A172 (cell line): ENCODE results near the gene ZNF76. TPM values are rescaled to one million over a fixed set of nuclear protein-coding genes. Genes with fewer than 3 reads are reported as not detected.
"Not testable (repeated sequence)": the region's sequence is repeated elsewhere in the genome, so short reads cannot be mapped to it uniquely, and the experiment has no call there.

ENCODE experiments used
- DNase-seq: peaks from one replicate; pipeline ENCODE4 v3.0.0-alpha.2; 2015; ENCODE audit warnings: low spot score
- total RNA-seq: library from RNA; depleted of rRNA; stranded (reverse); fragments of >200 nt; shearing (Covaris generic); gene quantifications from 2 replicates; pipeline ENCODE4 v1.2.3, GENCODE V29; 2014

The ZNF76 gene
- total RNA-seq, 1 experiment from 2014 or later, result 12.8 TPM

DNA sequence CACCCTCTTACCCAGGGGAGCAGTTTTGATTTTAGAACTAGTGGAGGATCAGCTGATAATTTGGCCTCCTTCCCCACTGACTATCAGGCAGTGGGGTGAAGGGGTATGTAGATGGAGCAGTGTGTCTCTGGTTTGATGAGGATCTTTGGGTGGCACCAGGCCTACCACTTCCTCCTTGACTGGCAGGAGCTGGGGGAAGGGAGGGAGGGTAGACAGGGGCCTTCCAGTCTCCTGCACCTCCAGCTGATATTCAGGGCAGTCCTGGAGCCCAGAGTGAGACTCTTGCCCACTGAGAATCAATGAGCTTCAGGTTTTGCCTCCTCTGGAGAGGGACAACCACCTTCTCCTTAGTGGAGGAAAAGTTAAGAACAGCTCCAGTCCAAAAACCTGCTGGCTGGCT, 41.3 kb downstream of the ZNF76 start:
- no peak for DNase-seq

- DNase-seq, result peak; percentile 46
Measured at GRCh38 chr6:35302604-35303241, 43.2 kb downstream of the ZNF76 start.

- no peak for DNase-seq
Measured at GRCh38 chr6:35304299-35304698, 44.8 kb downstream of the ZNF76 start.

- DNase-seq, result no peak
Measured at GRCh38 chr6:35305117-35305516, 45.6 kb downstream of the ZNF76 start.

- not testable (repeated sequence) for DNase-seq
Measured at GRCh38 chr6:35307138-35307537, 47.6 kb downstream of the ZNF76 start.

DNA sequence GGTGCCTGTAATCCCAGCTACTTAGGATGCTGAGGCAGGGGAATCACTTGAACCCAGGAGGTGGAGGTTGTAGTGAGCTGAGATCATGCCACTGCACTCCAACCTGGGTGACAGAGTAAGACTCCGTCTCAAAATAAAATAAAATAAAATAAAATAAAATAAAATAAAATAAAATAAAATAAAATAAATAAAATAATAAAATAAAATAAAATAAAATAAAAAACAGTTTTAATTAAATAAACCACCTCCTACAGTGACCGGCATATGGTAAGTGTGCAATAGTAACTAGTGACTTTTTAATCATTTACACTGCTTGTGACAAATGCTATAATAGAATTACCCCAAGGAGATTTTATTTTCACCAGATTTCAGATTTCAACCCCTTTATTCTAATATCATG, 49.0 kb downstream of the ZNF76 start:
- not testable (repeated sequence) for DNase-seq

- DNase-seq, result no peak
Measured at GRCh38 chr6:35309611-35310264, 50.2 kb downstream of the ZNF76 start.

GRCh38 chr6:35310265-35310831, 50.8 kb downstream of the ZNF76 start:
- DNase-seq, result no peak

- DNase-seq, result no peak
Measured at GRCh38 chr6:35311390-35312075, 52.0 kb downstream of the ZNF76 start.

DNA sequence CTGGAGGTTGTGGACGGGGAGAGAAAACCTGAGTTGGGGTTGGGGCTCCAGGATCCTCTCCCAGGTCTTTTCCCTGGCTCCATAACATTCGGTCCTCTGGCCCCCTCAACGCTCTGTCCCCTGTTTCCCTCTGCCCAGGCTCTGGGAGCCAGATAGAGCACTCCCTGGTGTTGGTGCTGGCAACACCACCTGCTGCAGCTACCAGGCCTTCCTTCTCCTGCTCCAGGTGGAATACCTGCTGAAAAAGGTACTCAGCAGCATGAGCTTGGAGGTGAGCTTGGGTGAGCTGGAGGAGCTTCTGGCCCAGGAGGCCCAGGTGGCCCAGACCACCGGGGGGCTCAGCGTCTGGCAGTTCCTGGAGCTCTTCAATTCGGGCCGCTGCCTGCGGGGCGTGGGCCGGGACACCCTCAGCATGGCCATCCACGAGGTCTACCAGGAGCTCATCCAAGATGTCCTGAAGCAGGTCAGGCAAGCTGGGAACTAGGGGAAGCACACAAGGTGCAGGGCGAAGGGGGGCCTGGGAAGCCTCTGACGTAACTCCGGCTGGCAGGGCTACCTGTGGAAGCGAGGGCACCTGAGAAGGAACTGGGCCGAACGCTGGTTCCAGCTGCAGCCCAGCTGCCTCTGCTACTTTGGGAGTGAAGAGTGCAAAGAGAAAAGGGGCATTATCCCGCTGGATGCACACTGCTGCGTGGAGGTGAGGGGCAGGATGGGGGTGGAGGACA, 52.7 kb downstream of the ZNF76 start:
- DNase-seq, result no peak

DNA sequence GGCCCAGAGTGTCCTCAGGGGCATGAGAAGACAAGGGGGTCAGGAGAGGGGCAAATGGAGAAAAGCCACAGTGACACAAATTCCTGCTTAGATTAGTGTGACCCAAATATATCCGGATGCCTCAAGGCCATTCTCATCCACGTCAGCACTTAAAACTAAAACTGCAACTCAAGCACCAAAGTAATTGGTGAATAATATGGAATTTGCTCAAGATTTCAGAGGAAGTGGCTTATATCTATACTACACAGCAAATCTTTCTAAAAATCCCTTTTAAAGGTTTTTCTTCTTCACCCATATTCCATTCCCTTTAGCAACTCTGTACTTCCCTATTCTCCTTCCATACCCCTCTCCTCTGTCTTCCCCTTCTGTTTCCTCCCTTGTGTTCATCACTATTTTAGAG, 53.3 kb downstream of the ZNF76 start:
- no peak for DNase-seq

GRCh38 chr6:35317483-35318195, 58.1 kb downstream of the ZNF76 start:
- no peak for DNase-seq

- DNase-seq, result peak; percentile 71
Measured at GRCh38 chr6:35318196-35319171, 58.9 kb downstream of the ZNF76 start.

- DNase-seq, result no peak
Measured at GRCh38 chr6:35319346-35320030, 60.0 kb downstream of the ZNF76 start.

GRCh38 chr6:35320031-35320410, 60.5 kb downstream of the ZNF76 start:
- DNase-seq, result no peak

DNA sequence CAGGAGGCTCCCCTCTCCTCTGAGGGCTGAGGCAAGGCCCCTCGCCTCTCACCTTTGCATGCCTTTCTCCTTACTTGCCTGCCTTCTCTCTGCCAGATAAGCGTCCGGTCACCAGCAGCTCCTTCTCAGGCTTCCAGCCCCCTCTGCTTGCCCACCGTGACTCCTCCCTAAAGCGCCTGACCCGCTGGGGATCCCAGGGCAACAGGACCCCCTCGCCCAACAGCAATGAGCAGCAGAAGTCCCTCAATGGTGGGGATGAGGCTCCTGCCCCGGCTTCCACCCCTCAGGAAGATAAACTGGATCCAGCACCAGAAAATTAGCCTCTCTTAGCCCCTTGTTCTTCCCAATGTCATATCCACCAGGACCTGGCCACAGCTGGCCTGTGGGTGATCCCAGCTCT, 61.6 kb downstream of the ZNF76 start:
- no peak for DNase-seq

GRCh38 chr6:35327349-35328027, 68.0 kb downstream of the ZNF76 start:
- DNase-seq, result peak; percentile 52

DNA sequence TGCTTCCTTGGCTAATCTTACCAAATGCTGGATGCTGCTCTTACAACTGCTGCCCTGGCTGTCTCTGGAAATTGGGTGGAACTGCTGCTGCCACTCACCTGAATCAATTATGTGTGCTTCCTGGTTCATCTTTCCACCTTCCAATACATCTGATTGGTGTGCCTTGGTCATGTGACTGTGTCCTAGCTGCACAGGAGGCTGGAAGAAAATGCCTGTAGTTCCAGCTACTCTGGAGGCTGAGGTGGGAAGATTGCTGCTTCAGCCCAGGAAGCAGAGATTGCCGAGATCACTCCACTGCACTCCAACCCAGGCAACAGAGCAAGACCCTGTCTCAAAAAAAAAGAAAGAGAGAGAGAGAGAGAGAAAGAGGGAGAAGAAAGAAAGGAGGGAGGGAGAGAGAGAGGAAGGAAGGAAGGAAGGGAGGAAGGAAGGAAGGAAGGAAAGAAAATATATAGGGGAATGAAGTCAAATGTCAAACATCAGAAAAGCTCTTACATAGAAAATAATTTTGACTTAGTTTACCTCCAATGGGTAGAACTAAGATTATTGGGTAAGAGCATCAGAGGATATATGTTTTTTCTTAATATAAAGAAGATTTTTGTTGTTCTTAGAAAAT, 68.7 kb downstream of the ZNF76 start:
- DNase-seq, result no peak

GRCh38 chr6:35328965-35329364, 69.4 kb downstream of the ZNF76 start:
- not testable (repeated sequence) for DNase-seq
